HepG2 (cell line): Measurements from ENCODE around the gene NDUFB7. TPM values are rescaled to one million over a fixed set of nuclear protein-coding genes. Genes with fewer than 3 reads are reported as not detected.

ENCODE experiments used
- CBX1 ChIP-seq: IDR thresholded peaks from one replicate; pipeline ENCODE4 v1.6.1; 2016; ENCODE audit warnings: antibody characterized with exemption, low read depth
- FOSL2 ChIP-seq: sonication (generic); formaldehyde crosslinking; IDR thresholded peaks from 2 replicates; pipeline ENCODE4 v1.4.0; 2020; ENCODE audit warnings: missing genetic modification reagents
- GABPB1 ChIP-seq: IDR thresholded peaks from 2 replicates; pipeline ENCODE4 v1.6.1; 2016; ENCODE audit warnings: mild to moderate bottlenecking, missing genetic modification reagents, moderate library complexity, missing compliant biosample characterization
- GTF3A ChIP-seq: sonication (generic); formaldehyde crosslinking; conservative IDR thresholded peaks from 2 replicates; pipeline ENCODE4 v1.4.0; 2020; ENCODE audit warnings: mild to moderate bottlenecking, missing genetic modification reagents
- JARID2 ChIP-seq: sonication (generic); formaldehyde crosslinking; IDR thresholded peaks from 2 replicates; pipeline ENCODE4 v1.8.1; 2023; ENCODE audit warnings: missing genetic modification reagents, inconsistent platforms; ENCODE audit not compliant: insufficient replicate concordance
- KDM2A ChIP-seq: sonication (generic); formaldehyde crosslinking; IDR thresholded peaks from 2 replicates; pipeline ENCODE4 v1.4.0; 2020; ENCODE audit warnings: low read depth, missing genetic modification reagents, borderline replicate concordance
- NFYC ChIP-seq: IDR thresholded peaks from 2 replicates; pipeline ENCODE4 v1.6.1; 2016; ENCODE audit warnings: missing genetic modification reagents, missing compliant biosample characterization
- REL ChIP-seq: sonication (generic); formaldehyde crosslinking; conservative IDR thresholded peaks from 2 replicates; pipeline ENCODE4 v1.8.0; 2022; ENCODE audit warnings: mild to moderate bottlenecking, missing genetic modification reagents, moderate library complexity
- SOX5 ChIP-seq: IDR thresholded peaks from 2 replicates; pipeline ENCODE4 v1.6.1; 2016; ENCODE audit warnings: borderline replicate concordance
- TMF1 ChIP-seq: sonication (generic); formaldehyde crosslinking; IDR thresholded peaks from 2 replicates; pipeline ENCODE4 v1.8.1; 2022; ENCODE audit warnings: low read depth, missing genetic modification reagents
- U2AF2 ChIP-seq: fragments of 200-400 bp; formaldehyde crosslinking; IDR thresholded peaks from 2 replicates; pipeline ENCODE4 v1.6.1; 2017; ENCODE audit warnings: low read depth, mild to moderate bottlenecking, low read length
- XRCC5 ChIP-seq: fragments of 200-400 bp; formaldehyde crosslinking; optimal IDR thresholded peaks from 2 replicates; pipeline ENCODE3; 2017; ENCODE audit warnings: mild to moderate bottlenecking, low read length
- ZNF431 ChIP-seq: sonication (generic); formaldehyde crosslinking; IDR thresholded peaks from 2 replicates; pipeline ENCODE4 v1.9.0; 2022; ENCODE audit warnings: missing genetic modification reagents, low read depth, mild to moderate bottlenecking, borderline replicate concordance
- ZSCAN12 ChIP-seq: sonication (generic); formaldehyde crosslinking; IDR thresholded peaks from 2 replicates; pipeline ENCODE4 v1.9.0; 2021; ENCODE audit warnings: mild to moderate bottlenecking, missing genetic modification reagents
- polyA plus RNA-seq, 8 experiments: library from polyadenylated mRNA; depleted of rRNA in 3 of 8; stranded (reverse) in 7 of 8; unstranded in 1 of 8; fragments of >200 nt; fragmentation: Illumina TruSeq in 4 of 8; extraction: Trizol in 4 of 8; gene quantifications; 2 replicates each; pipeline versions ENCODE4 v1.2.1 to v1.2.3, GENCODE V29; 2011 to 2016; ENCODE audit warnings: low read depth in 4 of 8, missing spikeins in 1 of 8, mixed read lengths in 1 of 8; ENCODE audit not compliant: insufficient read depth in 1 of 8
- total RNA-seq, 5 experiments: library from RNA; depleted of rRNA; stranded (reverse); fragments of >200 nt; fragmentation: Illumina TruSeq; extraction: Trizol; gene quantifications; 2 replicates each; pipeline ENCODE4 v1.2.3, GENCODE V29; 2016; ENCODE audit warnings: low read depth in 1 of 5
- TF ChIP-seq, protein P1 (sequence below), 2 experiments: fragments of 450-650 bp in 1 of 2; sonication (generic) in 1 of 2; formaldehyde crosslinking; IDR thresholded peaks; 2 replicates each; pipeline versions ENCODE4 v1.5.0 to v1.8.0; 2020 to 2022; ENCODE audit warnings: mild to moderate bottlenecking in 1 of 2, missing genetic modification reagents in 1 of 2
- TF ChIP-seq, protein P2 (sequence below): sonication (generic); formaldehyde crosslinking; IDR thresholded peaks from 2 replicates; pipeline ENCODE4 v1.5.0; 2020; ENCODE audit warnings: mild to moderate bottlenecking, missing genetic modification reagents, borderline replicate concordance
- TF ChIP-seq, protein P3 (sequence below): IDR thresholded peaks from 2 replicates; pipeline ENCODE4 v1.6.1; 2016; ENCODE audit warnings: mild to moderate bottlenecking
- TF ChIP-seq, protein P4 (sequence below): sonication (generic); formaldehyde crosslinking; IDR thresholded peaks from 2 replicates; pipeline ENCODE4 v1.5.1; 2020; ENCODE audit warnings: mild to moderate bottlenecking, missing genetic modification reagents, moderate library complexity

NDUFB7 gene
- total and polyA plus RNA-seq, 2 of the 13 experiments (the other 11 are each of a cell fraction or from before 2014, with no cell fraction given) = 156 to 198 TPM

DNA sequence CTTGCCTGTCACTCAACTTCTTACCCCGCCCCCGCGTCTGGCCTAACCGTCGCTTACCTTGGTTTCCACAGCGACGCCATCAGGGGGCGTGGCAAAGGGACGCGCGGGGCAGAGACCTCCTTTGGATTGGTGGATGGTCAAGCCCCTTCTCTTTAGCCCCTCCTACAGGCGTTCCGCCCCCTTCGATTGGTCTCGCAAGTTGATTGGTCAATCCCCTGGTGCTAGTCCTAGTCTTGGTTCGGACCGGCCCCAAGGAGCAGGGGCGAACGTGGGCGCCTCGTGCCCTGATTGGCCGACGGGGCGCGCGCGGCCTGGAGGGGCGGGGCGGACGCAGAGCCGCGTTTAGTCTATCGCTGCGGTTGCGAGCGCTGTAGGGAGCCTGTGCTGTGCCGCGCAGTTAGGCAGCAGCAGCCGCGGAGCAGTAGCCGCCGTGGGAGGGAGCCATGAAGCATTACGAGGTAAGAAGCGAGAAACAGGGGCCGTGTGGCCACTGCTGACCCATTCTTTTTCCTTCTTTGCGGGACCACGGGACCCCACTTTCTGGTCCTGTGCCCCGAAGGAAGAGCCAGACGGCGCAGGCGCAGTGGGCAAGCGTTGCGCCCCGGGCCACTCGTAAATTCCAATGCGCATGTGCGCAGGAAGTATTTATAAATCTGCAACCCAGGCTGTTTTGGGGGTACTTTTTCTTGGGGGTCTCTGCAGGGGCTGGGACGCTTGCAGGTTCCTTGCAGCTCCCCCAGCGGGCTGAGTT, 42.4 kb downstream of the NDUFB7 start, which contains the start of gene TECR (continued):
- TF ChIP-seq, protein P1, sequence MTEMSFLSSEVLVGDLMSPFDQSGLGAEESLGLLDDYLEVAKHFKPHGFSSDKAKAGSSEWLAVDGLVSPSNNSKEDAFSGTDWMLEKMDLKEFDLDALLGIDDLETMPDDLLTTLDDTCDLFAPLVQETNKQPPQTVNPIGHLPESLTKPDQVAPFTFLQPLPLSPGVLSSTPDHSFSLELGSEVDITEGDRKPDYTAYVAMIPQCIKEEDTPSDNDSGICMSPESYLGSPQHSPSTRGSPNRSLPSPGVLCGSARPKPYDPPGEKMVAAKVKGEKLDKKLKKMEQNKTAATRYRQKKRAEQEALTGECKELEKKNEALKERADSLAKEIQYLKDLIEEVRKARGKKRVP (CRISPR knock-in tag; IDR thresholded peaks at IDR 0.05) = 0 out of 4 replicates have a peak, but pooled peaks of 1 of the 2 experiments have one; percentile 12
- TF ChIP-seq FOSL2 (CRISPR knock-in tag) = no peak
- TF ChIP-seq JARID2 = no peak
- peak; percentile 53; the same call in 1 of the 2 replicates for TF ChIP-seq KDM2A (CRISPR knock-in tag)
- TF ChIP-seq ZNF431 (CRISPR knock-in tag) = no peak
- peak; percentile 75 for TF ChIP-seq GABPB1
- peak; percentile 48; the same call in 1 of the 2 replicates for TF ChIP-seq SOX5 (CRISPR knock-in tag)
- TF ChIP-seq, protein P2, sequence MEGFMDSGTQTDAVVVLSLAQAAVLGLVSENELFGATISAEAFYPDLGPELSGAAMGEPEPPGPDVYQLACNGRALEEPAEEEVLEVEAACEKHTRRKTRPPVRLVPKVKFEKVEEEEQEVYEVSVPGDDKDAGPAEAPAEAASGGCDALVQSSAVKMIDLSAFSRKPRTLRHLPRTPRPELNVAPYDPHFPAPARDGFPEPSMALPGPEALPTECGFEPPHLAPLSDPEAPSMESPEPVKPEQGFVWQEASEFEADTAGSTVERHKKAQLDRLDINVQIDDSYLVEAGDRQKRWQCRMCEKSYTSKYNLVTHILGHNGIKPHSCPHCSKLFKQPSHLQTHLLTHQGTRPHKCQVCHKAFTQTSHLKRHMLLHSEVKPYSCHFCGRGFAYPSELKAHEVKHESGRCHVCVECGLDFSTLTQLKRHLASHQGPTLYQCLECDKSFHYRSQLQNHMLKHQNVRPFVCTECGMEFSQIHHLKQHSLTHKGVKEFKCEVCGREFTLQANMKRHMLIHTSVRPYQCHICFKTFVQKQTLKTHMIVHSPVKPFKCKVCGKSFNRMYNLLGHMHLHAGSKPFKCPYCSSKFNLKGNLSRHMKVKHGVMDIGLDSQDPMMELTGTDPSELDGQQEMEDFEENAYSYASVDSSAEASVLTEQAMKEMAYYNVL (CRISPR knock-in tag) = 0 out of 2 replicates have a peak, but pooled peaks have one; percentile 59
- 0 out of 2 replicates have a peak, but pooled peaks have one; percentile 49 for TF ChIP-seq REL (CRISPR knock-in tag)
- TF ChIP-seq, protein P3, sequence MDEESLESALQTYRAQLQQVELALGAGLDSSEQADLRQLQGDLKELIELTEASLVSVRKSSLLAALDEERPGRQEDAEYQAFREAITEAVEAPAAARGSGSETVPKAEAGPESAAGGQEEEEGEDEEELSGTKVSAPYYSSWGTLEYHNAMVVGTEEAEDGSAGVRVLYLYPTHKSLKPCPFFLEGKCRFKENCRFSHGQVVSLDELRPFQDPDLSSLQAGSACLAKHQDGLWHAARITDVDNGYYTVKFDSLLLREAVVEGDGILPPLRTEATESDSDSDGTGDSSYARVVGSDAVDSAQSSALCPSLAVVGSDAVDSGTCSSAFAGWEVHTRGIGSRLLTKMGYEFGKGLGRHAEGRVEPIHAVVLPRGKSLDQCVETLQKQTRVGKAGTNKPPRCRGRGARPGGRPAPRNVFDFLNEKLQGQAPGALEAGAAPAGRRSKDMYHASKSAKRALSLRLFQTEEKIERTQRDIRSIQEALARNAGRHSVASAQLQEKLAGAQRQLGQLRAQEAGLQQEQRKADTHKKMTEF (CRISPR knock-in tag) = peak; percentile 76
- TF ChIP-seq XRCC5 = peak; percentile 85
- peak; percentile 47 for TF ChIP-seq CBX1
- TF ChIP-seq, protein P4, sequence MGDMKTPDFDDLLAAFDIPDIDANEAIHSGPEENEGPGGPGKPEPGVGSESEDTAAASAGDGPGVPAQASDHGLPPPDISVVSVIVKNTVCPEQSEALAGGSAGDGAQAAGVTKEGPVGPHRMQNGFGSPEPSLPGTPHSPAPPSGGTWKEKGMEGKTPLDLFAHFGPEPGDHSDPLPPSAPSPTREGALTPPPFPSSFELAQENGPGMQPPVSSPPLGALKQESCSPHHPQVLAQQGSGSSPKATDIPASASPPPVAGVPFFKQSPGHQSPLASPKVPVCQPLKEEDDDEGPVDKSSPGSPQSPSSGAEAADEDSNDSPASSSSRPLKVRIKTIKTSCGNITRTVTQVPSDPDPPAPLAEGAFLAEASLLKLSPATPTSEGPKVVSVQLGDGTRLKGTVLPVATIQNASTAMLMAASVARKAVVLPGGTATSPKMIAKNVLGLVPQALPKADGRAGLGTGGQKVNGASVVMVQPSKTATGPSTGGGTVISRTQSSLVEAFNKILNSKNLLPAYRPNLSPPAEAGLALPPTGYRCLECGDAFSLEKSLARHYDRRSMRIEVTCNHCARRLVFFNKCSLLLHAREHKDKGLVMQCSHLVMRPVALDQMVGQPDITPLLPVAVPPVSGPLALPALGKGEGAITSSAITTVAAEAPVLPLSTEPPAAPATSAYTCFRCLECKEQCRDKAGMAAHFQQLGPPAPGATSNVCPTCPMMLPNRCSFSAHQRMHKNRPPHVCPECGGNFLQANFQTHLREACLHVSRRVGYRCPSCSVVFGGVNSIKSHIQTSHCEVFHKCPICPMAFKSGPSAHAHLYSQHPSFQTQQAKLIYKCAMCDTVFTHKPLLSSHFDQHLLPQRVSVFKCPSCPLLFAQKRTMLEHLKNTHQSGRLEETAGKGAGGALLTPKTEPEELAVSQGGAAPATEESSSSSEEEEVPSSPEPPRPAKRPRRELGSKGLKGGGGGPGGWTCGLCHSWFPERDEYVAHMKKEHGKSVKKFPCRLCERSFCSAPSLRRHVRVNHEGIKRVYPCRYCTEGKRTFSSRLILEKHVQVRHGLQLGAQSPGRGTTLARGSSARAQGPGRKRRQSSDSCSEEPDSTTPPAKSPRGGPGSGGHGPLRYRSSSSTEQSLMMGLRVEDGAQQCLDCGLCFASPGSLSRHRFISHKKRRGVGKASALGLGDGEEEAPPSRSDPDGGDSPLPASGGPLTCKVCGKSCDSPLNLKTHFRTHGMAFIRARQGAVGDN (CRISPR knock-in tag) = peak; percentile 92
- TF ChIP-seq U2AF2 = no peak
- TF ChIP-seq ZSCAN12 (CRISPR knock-in tag) = no peak
- TF ChIP-seq TMF1 (CRISPR knock-in tag) = peak; percentile 72; the same call in 1 of the 2 replicates
- no peak for TF ChIP-seq GTF3A (CRISPR knock-in tag)
- TF ChIP-seq NFYC = peak; percentile 93
